HG03571 (cell line): ENCODE measurements around the gene SLAMF6.

ENCODE experiments used
- ATAC-seq: cut with Tn5 transposase; IDR thresholded peaks from one replicate; pipeline ENCODE4 v1.9.1; 2021; ENCODE audit not compliant: unreplicated experiment

SLAMF6 gene

GRCh38 chr1:160436966-160437365 is 86.1 kb downstream of the SLAMF6 start:
- ATAC-seq, result no peak
